Right forelimb (tissue), 1 donor: ENCODE measurements around the gene TCF7L2.
"Not testable (repeated sequence)": the region's sequence is repeated elsewhere in the genome, so short reads cannot be mapped to it uniquely, and the experiment has no call there.

Experiments
- DNase-seq: peaks from one replicate; pipeline ENCODE4 v3.0.0-alpha.2; 2018

The TCF7L2 gene

DNA sequence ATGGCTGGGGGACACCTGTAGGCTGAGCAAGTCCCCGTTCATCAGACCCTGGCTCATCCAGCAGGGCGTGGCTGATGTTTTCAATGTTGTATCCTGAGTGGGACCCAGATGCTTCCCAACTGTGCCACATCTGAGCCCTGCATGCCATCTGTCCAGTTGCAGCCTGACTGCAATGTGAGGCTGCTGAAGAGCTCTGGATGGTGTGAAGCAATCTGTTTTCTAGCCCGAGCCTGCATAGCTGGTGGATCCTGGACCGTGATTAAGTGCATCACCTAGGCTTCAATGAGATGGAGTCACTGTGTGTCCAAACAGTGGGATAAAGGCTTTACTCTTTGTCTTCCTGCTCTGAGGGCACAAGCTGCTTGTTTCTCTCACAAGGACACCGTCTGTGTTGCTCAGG is 99.8 kb downstream of the TCF7L2 start:
- no peak for DNase-seq

DNA sequence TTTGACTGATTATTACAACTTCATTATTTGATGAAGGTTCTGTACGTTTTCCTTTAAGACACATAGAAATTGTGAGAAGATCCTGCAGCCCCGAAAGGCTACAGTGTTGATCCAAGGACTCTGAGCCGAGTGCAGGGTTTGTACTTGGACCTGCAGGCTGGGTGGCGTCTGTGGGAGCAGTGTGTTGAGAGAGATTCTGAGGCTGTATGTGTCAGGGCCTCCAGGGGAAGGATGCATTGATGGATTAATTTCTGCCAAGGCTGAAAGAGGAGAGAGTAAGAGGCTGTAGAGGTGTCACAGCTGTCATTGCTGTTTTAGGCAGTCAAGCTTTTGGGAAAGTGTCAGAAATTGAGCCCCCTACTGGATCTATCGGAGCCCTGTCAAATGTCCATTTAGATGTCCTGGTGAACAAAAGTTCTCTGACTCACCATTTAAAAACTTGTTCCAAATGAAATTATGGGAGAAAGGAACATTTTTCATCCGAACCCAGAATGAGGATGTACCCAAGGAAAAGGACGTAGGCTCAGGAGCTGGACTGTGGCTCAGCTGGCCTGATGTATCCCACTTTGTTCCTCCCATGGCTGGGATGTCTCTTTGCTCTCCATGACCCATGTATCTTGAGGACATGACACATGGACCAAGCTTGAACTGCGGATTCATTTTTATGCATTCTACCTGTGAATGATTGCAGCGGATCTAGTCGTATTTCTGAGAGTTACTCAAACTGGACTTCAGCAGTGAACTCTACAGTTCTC is 102.2 kb downstream of the TCF7L2 start:
- DNase-seq, result no peak

DNA sequence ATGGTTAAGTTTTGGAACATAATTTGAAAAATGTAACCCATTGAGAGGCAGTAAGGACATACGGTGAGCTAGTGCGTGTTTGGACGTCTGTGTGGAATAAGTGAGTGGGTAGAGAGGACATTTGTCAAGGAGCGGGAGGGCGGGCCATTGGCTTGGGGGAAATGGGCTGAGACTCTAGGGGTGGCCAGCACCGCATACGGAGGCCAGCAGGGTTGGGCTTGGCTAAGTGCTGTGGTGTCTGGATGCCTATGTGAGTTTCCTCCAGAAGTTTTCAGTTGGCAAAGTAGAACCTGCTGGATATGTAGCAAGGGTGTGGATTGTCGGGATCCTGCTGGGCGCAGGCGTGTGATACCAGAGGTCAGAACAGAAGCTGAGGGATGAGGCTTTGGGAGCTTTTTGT is 103.0 kb downstream of the TCF7L2 start:
- no peak for DNase-seq

DNA sequence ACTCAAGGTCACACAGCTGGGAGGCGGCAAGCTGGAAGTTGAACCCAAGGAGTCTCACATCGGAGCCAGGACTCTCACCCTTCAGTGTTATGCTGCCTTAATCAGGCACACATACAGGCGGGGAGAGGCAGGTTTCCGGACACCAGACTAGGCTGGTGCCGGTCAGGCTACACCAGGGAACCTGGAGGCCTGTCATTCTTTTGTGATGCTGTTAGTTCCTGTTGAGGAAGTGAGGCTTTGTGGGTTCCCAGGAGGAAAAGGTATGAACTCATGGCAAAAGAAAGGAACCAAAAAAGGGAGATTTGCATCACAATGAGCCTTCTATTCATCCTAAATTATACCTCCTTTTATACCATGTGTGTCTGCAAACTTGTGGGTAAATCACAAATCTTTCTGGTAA is 103.8 kb downstream of the TCF7L2 start:
- DNase-seq, result no peak

DNA sequence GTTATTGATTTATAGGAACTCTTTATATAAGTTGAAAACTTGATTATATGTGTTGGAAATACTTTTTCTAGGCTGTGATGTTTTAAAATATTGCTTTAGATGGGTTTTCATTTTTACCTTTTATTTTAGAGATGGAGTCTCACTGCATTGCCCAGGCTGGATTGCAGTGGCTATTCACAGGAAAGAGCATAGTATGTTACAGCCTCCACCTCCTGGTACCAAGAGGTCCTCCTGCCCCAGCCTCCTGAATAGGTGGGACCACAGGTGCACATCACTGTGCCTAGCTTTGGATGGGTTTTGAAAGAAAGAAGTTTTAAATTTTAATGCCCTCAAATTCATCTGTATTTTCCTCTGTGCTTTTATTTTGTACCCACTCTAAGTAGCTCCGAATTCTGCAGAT is 105.4 kb downstream of the TCF7L2 start:
- DNase-seq, result no peak

DNA sequence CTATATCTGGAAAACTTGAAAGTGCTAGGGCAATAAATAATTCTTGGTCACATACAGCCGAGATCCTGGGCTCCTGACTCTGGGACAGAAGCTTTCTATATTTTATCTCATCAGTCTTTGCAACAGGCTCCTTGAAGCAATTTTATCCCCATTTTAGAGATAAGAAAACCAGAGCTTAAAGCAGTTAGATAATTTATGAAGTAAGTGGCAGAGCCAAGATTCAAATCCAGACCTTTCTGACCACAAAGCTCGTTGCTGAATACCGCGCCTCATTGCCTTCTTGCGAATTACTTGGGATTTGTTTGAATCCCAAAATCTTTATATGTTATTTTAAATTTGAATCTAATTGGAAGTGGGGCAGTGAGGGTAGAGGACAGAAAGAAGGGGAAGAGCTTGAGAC is 106.0 kb downstream of the TCF7L2 start:
- DNase-seq, result no peak

DNA sequence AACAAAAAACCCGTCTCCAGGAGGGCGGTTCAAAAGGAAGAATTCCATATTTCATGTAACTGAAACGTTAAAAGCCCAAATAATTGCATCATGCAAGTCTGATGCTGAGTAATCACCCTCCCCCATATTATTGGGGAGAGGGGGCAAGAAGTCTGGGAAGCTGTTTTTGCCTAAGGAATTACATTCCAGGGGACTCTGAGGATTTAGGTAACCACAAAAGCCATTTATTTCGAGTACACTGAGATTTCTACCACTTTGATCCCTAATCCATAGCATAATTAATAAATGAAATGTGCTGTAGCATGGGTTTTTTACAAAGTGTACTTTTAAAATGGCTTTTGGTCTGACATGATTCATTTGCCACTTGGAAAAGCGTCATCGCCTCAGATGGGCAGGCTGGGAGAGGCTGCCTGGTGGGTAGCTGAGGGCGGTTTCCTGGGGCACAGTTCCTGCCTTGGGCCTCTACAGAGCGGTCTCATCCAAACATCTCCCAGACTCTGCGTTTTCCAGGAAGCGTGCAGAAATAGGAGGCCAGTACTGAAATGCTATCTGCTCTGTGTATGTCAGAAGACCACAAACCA is 106.5 kb downstream of the TCF7L2 start:
- DNase-seq, result no peak

DNA sequence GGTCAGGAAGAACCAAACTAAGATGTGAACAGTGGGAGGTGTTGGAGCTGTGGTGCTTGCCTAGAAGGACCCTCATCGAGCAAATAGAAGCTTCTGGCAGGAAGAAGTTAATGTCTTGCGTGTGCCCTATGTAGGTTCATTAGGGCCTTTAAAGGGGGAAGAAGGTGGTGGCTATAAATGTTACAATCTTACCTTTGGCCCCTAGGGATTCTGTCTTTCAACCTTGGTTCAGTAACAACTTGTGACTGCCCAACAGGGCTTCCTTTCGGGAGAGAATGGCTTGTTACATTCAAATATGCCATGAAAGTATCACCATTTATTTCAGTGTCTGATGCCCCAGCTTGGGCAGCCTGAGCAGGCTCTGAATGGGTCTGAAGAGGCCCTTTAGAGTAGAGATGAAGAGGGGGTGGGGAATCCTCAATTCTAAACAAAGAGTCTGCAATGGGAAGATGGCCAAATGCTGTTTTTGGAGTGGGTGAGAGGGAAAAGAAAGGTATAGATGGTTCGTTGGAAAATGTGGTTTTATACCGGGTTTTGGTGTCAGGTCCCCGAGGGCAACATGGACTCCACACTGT is 108.0 kb downstream of the TCF7L2 start:
- no peak for DNase-seq

DNA sequence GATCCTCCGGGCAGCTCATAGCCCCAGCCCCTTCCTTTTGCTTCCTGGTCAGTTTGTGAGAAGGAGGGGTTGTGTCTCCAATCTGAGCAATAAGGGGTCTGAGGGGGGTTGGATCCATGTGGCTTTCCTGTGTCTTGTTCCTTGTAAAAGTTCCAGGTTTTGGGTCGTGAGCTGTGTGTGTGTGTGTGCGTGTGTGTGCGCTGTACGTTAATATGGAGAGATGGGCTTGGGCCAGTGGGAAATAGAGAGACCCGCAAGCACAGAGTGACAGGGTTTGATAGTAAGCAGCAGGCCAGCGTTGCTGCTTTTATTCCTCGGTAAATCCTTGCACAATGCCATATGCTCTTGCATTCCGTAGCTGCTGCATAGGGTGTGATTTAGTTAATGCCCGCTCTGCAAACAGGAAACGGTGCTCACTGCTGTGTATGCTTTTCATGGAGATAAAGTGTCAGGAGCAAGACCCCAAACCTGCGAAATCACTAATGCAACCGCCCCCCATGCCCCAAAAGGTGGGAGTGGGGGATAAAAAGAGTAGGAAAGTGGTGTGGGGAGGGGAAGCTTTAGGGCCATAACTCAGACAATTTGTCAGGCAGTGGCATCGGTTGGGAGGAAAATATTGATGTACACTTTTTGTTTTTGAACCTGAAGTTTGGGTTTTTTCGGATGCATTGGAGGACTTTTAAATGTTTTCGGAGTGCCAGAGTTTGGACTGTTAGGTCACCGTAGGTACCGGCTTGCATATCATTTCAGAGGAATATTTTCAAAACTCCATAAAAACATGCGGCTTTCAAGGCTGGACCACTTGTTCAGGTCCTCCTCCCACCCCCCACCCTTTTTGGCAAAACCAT is 108.7 kb downstream of the TCF7L2 start:
- DNase-seq, result no peak

DNA sequence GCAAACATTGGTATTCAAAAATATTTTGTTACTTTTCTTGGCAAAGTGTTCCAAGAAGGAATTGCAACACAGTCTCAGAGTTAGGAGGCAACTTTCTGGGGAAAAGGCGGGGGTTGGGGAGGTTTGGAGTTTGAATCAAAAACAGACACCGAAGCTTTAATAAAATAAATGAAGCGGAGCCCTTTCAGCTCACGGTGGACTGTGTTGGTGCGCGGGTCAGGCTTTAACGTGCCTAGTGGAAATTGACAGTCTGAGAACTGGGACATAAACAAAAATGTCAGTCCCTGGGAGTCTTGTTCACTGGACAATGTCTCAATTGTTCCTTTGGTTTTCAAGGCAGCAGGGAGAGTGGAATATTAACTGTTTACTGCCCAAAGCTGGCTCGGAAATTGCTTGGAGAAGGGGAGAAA is 109.3 kb downstream of the TCF7L2 start:
- no peak for DNase-seq

DNA sequence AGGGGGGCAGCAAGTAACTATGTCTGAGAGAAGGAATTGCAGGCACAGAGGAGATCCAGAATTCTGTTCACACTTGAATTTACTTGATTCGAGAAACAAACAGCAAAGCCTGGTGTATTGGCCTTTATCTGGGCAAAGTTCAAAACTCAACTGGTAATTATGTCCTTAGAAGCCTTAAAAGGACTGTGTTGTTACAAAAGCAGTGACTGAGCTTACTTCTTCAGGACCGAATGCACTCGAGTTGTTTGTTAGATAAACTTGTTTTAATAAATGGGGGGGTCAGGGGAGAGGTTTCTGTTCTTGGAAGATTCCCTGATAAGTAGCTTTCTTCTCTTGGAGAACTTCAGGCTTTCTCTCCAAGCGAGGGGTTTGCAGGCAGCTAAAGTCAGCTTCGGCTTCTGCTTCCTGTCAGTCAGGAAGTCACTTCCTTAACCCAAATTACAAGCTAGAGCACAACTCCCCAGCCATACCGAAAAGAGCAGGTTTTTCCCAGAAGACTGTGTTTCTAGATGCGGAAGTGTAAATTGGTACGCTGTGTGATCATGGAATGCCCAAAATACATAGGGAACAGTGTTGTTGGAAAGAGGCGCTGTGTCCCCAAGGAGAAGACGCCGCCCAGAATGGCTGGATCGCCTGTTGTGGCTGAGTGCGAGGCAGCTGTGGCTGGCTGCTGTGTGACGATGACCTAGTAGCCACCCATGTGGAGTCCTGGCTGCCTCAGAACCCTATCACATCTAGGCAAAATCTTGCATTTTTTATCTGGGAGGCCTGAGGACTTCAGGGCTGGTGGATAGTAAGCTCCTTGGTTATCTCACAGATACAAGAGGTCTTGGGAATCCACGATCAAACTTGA is 110.4 kb downstream of the TCF7L2 start:
- DNase-seq, result peak; percentile 58

DNA sequence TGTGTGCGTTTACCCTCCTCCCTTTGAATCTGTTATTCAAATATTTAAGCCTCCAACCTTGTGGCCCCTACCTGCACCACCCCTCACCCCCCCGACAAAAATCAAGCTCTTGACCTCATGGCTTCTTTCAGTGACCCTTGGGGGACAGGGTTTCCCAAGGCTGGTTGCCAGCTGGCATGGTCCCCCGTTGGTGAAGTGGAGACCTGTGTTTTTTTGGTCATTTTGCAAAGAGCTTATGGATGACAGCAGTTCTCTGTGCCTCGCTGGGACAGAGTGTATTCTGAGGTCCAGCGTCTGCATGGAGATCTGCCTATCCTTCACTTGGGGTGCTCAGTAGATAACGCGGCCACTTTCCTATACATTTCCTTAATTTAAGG is 111.0 kb downstream of the TCF7L2 start:
- no peak for DNase-seq

DNA sequence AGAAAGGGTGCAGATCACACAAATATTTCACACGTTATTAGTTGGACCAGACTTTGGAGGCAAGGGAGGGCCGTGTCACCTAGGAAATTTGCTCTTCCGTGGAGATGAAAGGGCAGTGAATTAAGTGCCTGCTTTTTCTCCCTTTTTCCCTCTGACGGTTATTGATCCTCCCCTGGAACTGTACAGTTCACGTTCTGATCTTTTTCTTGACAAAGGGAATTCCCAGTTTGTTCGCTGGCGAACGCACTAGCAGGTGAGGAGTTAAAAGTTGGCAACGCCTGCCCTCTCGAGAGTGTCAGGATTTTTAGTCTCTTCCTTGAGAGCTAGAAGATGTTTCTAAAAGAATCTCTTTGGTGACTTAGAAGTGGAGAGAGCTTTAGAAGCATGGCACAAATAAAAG is 111.5 kb downstream of the TCF7L2 start:
- DNase-seq, result no peak

DNA sequence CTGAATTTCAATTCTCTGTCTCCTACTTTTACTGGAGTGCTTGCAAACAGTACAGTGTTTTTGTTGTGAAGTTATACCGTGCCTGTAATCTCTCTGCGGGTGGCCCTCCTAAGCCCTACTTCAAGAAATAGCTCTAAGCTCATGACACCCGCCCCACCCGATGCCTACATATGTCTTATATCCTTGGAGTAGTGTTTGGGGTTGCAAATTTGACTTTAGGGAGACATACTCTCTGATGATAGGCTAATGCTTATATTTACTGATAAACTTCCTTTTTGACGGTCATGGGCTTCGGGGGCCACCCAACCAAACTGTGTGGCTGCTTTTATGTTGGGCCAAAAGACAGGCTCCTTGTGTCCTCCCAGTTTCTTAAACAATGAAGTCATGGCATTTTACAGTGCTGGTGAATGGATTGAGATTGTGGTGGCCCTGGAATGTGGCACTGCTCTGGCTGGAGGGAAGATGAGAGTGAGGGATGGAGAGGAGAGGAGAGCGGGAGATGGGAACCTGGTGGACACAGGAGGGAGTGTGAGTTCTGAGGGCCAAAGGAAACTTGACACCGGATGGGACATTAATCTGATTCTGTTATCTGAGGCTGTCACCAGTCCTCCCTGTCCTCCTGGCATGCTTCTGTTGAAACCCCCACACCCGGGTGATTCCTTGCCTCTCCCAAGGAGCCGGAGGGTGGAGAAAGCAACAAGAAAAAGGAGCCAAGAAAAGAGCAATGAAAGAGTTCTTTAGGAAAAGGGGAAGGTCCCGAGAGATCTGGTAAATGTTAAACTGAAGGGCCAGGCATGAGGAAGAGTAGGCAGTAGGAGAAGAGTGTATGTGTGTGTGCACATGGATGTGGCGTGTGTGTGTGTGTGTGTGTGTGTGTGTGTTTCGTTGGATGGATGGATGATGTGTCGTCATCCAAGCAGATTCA is 113.3 kb downstream of the TCF7L2 start:
- DNase-seq, result no peak

DNA sequence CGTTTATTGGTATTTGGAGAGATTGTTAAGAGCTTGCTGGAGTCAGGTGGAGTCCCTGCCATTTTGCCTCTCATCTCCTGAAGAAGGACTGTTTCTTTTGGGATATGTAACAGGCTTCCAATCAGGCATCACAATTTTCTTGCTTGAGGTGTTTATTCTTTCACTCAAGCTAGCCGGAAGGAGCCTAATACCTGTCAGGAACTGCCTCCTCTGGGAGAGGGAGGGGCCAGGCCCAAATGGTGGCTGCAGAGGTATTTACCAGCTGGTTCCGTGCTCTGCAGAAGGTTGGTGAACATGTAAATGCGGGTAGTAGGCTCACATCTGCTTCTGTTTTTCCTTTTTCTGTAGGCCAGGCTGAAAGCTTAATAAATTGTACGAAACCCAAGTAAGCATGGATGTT is 114.0 kb downstream of the TCF7L2 start:
- no peak for DNase-seq

DNA sequence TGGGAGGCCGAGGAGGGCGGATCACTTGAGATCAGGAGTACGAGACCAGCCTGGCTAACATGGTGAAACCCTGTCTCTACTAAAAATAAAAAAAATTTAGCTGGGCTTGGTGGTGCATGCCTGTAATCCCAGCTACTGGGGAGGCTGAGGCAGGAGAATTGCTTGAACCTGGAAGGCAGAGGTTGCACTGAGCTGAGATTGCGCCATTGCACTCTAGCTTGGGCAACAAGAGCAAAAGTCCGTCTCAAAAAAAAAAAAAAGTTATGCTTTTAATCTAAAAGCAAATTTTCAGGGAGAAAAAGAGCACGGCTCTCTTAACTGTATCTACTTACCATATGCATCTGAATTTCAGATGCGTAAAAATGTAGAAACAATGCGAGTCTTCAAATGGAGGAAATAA is 116.1 kb downstream of the TCF7L2 start:
- DNase-seq, result not testable (repeated sequence)

DNA sequence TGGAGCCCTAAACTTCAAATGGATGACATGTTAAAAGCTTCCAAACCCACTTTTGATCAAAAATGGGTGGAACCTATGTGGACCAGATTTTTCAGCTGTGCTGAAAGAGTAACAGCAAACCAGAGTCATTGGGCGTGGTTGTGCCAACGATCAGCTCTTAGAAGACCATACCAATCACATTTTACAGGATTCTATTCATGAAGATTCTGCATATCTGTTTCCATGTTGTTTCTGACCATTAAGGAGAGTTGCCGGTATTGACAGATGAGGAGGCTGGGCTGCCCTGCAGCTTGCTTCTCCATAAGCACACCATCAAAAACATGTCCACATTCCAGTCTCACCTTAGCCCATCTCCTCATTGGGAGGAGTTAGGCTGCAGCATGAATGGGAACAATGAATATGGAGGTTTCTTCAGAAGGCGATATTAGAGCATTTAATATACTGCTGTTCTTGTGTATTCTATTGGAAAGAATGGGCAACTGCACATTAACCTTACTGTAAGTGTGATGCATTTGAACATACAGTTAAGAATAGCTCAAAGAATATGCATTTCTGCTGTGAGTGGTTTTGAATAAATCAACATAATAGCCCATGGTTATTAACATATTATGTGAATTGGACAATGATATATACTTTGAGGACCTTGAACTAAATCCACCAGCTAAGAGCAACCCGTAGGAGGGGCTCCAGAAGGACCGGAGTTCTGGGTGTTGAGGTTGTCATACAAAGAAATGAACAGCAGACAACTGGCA is 116.7 kb downstream of the TCF7L2 start:
- DNase-seq, result no peak

DNA sequence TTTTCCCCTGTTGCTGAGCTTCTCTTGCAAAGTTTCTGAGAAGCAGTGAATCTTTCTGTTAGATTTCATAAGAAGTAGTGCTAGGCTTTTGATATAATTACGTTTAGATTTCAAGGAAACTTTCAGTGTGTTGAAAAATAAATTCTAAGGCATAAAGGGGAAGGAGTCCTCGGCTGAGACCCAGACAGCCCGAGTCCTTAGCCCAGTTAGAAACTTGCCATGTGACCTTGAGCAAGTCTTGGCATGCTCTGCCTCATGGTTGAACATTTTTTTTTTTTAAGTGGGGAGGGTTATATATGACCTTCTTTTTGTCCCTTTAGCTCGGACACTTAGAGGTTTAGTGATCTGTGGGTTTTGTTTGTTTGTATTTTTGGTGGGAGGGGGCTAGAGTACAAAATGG is 117.5 kb downstream of the TCF7L2 start:
- no peak for DNase-seq

DNA sequence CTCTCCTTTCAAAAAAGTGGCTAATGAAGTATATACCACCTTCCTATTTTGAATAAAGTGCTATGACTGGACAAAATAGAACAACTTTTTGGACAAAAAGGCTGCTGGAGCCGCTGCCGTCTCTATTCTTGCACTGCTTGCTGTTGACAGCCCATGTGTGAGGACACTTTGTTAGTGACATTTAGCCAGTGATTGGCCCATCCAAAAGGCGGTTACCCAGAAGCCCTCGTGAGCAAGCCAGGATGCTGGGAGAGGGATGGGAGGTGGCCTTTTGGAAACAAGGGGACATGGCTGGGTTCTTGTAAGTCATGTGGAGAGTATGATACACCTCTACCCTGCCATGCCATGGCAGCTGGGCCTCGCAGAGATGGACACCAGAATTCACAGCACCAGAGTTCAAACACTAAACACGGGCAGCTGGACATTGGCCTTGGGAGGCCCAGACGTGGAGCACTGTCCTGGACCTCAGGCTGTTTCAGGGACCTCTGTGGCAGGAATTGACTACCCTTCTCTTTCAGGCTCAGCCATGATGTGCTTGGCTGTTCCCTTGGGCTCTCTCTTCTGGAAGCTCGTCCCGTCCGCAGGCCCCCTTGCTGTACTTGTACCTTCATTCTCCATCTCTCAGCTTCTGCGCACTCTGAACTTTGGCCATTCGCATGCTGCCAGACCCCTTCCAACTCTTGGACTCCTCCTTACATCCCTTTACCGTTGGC is 118.3 kb downstream of the TCF7L2 start:
- DNase-seq, result no peak

DNA sequence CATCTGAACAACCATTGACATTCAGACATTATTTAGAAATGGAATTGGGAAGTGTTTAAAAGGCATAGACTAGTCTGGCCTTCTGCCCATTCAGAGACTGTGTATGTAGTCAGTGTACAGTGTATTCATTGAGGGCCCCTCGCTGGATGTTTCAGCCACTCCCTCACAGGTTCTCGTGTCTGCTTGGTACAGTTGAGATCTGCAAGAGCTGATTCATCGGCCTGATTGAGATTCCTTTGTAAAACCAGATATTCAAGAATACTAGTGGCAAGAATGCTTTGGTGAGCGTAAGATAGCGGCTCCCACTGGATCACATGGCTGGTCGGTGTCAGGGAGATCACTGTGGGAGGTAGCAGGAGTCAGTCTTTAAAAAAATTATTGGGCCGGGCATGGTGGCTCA is 119.5 kb downstream of the TCF7L2 start:
- DNase-seq, result no peak
